Muscle of back (tissue), 11 donors: ENCODE measurements around the gene CLCNKA. TPM values are rescaled to one million over a fixed set of nuclear protein-coding genes. Genes with fewer than 3 reads are reported as not detected.
"Not testable (repeated sequence)": the region's sequence is repeated elsewhere in the genome, so short reads cannot be mapped to it uniquely, and the experiment has no call there.

Experiments used
- DNase-seq, 3 donors: peaks; one replicate each; pipeline versions ENCODE4 v3.0.0 to v3.0.0-alpha.2; 2013
- polyA plus RNA-seq, 10 donors: library from polyadenylated mRNA; unstranded; fragments of 120-200 nt; gene quantifications; one replicate each; pipeline ENCODE4 v1.2.1, GENCODE V29; 2013; ENCODE audit not compliant: insufficient read length in 10 of 10

CLCNKA gene
- polyA plus RNA-seq, 10 donors, result 0.27 to 1.2 (median 0.59) TPM

GRCh38 chr1:16041200-16041599, 19.4 kb downstream of the CLCNKA start:
- no peak for DNase-seq

GRCh38 chr1:16042096-16042495, 20.3 kb downstream of the CLCNKA start:
- no peak for DNase-seq

- DNase-seq, result not testable (repeated sequence)
These were observed 20.8 kb downstream of the CLCNKA start for GRCh38 chr1:16042654-16043053.

DNA sequence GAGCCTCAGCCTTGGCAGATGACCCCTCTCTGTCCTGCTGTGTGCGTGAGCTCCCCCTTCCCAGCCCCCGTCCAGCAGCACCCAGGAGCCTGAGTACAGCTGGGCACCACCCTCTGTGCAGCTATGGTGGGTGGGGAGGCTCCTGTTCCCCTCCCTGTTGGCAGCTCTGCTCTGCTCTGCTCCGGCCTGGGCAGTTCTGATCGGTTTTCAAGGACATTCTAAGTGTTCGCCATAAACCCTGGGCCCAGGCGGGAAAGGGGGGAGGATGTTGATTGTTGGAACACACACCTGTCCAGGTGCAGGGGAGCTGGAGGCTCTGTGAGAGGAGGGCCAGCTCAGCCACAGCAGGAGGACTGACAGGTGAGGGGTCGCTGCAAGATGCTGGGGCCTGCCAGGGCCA, 21.7 kb downstream of the CLCNKA start, which contains the start of gene CLCNKB:
Gene CLCNKB (plus strand): TSS at position 262 of the 400 bp plus-strand sequence. CDS start 711 bp downstream, outside the sequence.
- no peak for DNase-seq

DNA sequence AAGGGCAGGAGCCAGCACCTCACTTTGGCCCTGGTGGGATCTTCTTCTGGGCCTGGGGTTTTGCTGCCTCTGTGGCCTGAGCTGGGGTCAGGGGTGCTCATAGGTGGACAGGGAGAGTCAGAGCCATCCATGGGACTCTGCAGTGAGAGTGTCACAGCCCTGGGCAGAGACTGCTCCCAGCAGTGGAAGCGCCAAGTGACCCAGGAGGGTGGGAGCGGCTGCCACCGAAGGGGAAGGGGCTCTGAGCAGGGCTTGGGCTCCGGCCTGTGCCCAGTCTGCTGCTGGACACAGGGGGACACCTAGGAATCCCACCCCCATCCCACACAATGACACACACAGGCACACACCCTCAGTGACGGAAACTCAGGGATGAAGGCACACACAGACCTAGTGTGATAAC, 22.1 kb downstream of the CLCNKA start:
- no peak for DNase-seq

GRCh38 chr1:16046842-16047241, 25.0 kb downstream of the CLCNKA start:
- DNase-seq, result no peak

- DNase-seq, result no peak
These were observed 26.1 kb downstream of the CLCNKA start for GRCh38 chr1:16047791-16048475.

GRCh38 chr1:16048573-16049189, 26.8 kb downstream of the CLCNKA start:
- peak; percentile 27 to 65 (median 28) for DNase-seq

- no peak for DNase-seq
These were observed 28.5 kb downstream of the CLCNKA start for GRCh38 chr1:16050328-16050727.

DNA sequence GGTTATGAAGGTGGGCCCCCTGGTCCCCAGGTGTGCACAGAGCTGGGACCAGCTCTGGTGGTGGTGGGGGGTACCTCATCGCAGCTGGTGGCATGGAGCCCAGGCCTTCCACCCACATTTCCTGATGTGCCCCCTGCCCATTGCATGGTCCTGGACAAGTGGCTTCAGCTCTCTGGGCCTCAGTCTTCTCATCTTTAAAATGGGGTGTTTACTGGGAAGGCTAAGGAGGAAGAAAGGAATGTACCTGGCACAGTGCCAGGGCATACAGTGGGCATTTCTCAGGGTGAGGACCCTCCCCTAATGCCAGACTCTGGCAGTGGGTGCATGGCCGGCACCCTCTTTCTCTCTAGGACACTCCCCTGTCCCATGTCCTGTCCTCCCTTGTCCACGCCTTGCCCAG, 29.2 kb downstream of the CLCNKA start:
- no peak for DNase-seq

DNA sequence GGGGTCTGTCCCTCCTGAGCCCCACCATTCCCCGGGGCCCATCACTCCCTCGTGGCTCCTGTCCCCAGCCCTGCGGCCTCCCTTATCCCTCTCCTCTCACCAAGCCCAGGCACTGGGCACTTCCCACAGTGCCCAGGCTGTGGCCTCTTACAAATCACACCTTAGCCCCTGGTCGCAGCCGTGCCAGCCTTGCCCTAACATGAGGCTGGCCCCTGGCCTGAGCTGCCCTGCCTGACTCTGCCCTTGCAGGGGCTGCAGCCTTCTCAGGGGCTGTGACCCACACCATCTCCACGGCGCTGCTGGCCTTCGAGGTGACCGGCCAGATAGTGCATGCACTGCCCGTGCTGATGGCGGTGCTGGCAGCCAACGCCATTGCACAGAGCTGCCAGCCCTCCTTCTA, 30.1 kb downstream of the CLCNKA start:
- DNase-seq, result not testable (repeated sequence)

DNA sequence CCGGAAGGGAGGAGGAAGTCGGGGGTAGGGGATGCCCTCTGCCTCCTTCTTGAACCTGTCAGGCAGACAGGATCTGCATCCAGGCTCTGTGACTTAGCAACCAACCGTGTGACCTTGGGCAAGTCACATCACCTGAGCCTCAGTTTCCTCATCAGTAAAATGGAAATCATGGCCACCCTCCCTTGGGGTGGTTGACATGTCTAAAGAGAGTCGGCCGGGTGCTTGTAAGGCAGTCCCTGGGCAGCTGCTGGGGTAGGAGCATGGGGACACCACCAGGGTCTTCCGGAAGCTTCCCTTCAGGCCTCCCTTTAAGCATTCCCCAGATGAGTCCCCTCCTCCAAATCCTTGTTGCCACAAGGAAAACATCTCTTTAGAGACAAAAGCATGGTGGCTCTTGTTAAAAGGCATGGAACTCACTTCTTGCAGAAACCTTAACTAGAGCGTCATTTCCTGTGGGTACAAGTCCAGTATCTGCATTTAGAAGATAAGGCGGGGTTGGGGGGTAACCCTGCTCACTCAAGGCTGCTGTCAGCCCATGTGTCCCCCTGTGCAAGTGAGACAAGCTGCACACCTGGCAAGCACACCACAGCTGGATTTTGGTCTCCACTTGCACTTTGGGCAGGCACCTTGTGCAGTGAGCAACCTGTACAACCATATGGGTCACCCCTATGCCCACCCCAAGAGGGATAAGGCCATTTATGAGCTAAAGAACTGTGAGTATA, 32.1 kb downstream of the CLCNKA start:
- DNase-seq, result no peak

- no peak for DNase-seq
These were observed 33.0 kb downstream of the CLCNKA start for GRCh38 chr1:16054598-16055540.

GRCh38 chr1:16055613-16056520, 34.0 kb downstream of the CLCNKA start:
- peak; percentile 45 to 82 (median 74) for DNase-seq

DNA sequence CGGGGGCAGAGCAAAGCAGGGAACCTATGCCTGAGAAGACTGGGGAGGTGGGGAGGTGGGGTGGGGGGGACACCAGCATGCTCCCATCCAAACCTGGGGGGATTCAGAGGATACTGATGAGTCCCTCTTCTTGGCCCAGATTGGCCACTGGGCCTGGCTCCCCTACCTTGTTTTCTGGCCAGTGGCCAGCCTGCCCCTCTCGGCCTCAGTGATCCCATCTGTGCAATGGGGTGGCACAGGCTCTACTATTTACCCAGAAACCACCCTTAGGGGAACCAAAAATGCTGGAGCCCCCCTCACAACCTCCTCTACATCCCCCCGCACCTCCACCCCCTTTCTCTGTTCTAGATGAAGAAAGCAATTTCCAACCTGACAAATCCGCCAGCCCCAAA, 34.7 kb downstream of the CLCNKA start:
- DNase-seq, result not testable (repeated sequence)

- not testable (repeated sequence) for DNase-seq
These were observed 35.6 kb downstream of the CLCNKA start for GRCh38 chr1:16057314-16057915.

DNA sequence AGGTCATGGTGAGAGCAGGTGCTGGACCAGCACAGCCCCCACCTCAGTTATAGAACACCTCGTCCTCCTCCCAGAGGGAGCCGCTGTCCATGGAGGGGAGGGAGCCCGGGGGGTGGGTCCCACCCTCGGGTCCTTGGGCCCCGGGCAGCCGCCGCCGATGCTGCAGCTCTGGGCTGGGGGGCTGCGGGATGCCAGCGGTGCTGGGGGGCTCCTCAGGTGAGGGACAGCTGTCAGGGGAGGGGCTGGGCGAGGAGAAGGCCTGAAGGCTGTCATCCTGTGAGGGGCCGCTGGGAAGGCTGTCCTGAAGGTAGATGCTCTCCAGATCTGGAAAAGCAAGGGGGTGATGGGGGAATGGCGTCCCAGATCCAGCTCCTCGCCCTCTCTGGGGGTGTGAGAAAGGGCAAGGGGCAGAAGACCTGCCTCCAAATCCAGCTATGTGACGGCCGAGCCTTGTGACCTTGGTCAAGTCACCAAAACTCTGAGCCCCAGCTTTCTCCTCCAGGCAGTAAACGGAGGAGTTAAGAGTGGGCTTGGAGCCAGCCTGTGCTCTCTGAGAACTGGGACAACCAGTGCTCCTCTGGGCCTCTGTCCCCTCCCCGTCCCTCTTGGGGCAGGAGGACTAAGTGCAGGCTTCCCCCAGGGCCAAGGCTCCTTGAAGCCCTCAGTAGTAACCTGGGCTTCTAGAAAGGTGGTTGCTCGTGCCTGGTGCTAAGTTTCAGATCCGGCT, 36.7 kb downstream of the CLCNKA start:
- not testable (repeated sequence) for DNase-seq

GRCh38 chr1:16061266-16061665, 39.4 kb downstream of the CLCNKA start:
- no peak for DNase-seq

DNA sequence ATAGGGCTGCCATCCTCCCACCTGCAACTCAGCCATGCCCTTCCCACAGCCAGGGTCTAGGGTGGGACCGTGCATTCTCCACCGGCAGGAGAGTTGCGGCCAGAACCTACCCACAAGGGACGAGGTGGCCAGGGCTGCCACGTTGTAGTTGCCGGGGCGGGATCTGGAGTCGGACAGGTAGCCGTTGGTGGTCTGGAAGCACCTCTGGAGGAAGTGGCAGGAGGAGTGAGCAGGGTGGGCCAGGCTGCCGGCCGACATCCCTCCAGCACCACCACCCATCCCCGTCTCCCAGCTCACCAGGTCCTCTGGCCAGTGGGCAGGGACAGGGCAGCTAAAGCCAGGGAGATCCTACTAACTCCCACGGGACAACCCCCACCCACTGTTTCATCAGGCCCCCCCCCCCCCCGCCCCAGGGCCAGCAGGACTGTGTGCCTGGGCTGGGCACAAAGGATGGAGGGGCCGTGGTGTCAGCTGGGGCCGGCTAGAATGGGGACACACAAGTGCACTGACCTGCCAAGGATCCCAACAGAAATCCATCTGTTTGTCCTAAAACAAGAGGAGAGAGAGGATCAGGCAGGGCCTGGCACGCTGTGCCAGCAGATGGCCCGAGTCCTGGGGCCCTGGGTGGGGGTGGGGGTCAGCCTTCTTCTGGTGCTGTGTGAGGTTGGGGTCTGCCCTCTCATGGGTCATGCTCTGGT, 40.3 kb downstream of the CLCNKA start:
- not testable (repeated sequence) for DNase-seq
